Activated naive CD8-positive, alpha-beta T cell treated with anti-CD3 and anti-CD28 coated beads, Interleukin-2, amount 10 ng/mL, durations not matched to agents 7 days and 5 days (primary cell): ENCODE data around the gene DNAJB11. TPM values are rescaled to one million over a fixed set of nuclear protein-coding genes. Genes with fewer than 3 reads are reported as not detected.
"Not testable (repeated sequence)": the region's sequence is repeated elsewhere in the genome, so short reads cannot be mapped to it uniquely, and the experiment has no call there.

Experiments used
- ATAC-seq: fragments of 150-1000 bp; cut with Tn5 transposase; one replicate; pipeline ENCODE4 v1.10.0; 2021; ENCODE audit warnings: low read depth, moderate library complexity
- POLR2A ChIA-PET: fragments of 350-600 bp; sonication (Branson Sonifier 250); formaldehyde crosslinking; loops from one replicate; lab custom pipeline; 2021; ENCODE audit warnings: antibody characterized with exemption; lab: Charles Lee
- DNase-seq: peaks from one replicate; pipeline ENCODE4 v3.0.0; 2021
- H3K27ac Mint-ChIP-seq: one replicate; pipeline ENCODE4 v1.8.0; 2022; ENCODE audit warnings: mild to moderate bottlenecking, mixed read lengths
- H3K27me3 Mint-ChIP-seq: one replicate; pipeline ENCODE4 v1.8.0; 2022; ENCODE audit warnings: mild to moderate bottlenecking, moderate library complexity, mixed read lengths
- H3K36me3 Mint-ChIP-seq: one replicate; pipeline ENCODE4 v1.8.0; 2021; ENCODE audit warnings: mild to moderate bottlenecking, mixed read lengths
- H3K4me1 Mint-ChIP-seq: one replicate; pipeline ENCODE4 v1.8.0; 2021; ENCODE audit warnings: mixed read lengths
- H3K4me3 Mint-ChIP-seq: one replicate; pipeline ENCODE4 v1.8.0; 2022; ENCODE audit warnings: mild to moderate bottlenecking, moderate library complexity, mixed read lengths
- H3K9me3 Mint-ChIP-seq: one replicate; pipeline ENCODE4 v1.8.0; 2021; ENCODE audit warnings: mixed read lengths
- total RNA-seq, 2 experiments: library from RNA; stranded (reverse); gene quantifications; one replicate each; pipeline ENCODE4 v1.2.3, GENCODE V29; 2021

DNAJB11 gene
- total RNA-seq, 2 experiments from 2014 or later, result 37.0 to 41.2 TPM

DNA sequence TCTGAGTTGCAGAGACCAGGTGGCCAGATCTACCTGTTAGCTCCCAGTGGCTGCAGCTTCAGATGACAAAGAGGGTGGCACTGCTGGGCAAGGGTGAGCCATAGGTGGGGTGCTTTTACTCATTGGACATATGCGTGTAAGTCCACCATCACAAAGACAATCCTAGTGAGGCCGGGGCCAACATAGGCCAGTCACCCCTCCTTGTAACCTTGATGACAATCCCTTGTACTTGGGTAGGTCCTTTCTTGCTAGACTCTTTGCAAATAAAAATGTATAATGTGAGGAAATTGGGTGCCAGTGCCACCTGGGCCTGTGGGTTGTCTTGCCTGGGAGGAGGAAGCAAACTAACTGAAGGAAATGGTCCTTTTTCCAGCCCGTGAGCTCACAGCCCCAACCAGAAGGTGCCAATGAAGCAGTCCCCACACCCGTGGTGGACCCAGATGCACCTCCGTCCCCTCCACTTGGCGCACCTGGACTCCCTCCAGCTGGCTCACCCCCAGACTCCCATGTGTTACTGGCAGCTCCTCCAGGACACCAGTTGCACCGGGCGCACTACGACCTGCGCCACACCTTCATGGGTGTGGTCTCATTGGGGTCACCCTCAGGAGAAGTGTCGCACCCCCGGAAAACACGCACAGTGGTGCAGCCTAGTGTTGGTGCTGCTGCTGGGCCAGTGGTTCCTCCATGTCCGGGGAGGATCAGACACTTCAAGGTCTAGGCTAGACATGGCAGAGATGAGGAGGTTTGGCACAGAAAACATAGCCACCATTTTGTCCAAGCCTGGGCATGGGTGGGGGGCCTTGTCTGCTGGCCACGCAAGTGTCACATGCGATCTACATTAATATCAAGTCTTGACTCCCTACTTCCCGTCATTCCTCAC lies 49.9 kb downstream of the DNAJB11 start:
- Mint-ChIP-seq H3K9me3 (no peaks in the 10 kb centered on the region), H3K27me3 (peaks cover 16% of the 10 kb centered on the region), H3K4me1 (peaks cover 11% of the 10 kb centered on the region), H3K4me3 (no peak overlapping the region), H3K36me3 (no peaks in the 10 kb centered on the region), H3K27ac (no peak overlapping the region)
- ATAC-seq, result no peak
- no peak for DNase-seq
- POLR2A ChIA-PET, result no interaction called here

DNA sequence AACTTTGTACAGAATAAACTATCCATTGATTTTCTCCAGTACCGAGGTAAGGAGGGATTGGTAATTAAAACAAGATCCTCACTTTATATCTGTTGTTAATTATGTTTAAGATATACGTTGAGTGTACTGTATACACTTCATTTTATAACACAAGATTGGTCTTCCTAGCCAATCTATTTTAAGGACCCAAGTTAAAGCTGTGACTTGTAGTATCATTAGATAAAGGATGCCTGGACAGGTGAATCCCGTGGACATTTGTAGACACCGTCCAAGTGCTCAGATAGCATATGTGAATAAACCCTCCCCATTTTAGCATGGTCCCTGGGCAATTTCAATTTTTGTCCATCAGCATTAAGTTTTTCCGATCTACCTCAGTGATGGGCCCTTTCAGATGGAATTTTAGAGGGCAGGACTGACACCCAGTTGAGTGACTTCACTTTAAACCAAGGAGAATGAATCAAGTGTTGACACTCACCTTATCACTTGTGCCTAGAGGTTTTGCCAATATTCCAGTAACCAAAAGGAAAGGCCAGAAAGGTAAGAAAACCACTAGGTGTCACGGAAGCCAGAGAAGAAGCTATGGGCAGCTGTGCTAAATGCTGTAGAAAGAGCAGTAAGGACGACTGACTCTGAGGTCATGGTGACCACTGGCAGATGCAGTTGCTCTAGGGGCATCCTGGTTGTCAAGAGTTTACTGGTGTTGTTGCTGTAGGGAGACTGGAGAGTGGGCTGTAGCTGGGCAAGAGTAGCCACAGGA lies 51.6 kb downstream of the DNAJB11 start:
- no peak overlapping the region for H3K27ac Mint-ChIP-seq
- H3K4me3 Mint-ChIP-seq, result no peak overlapping the region
- peaks cover 4% of the 10 kb centered on the region for H3K4me1 Mint-ChIP-seq
- no peaks in the 10 kb centered on the region for H3K9me3 Mint-ChIP-seq
- ATAC-seq (no peak), DNase-seq (no peak)
- peaks cover 15% of the 10 kb centered on the region for H3K27me3 Mint-ChIP-seq
- no peaks in the 10 kb centered on the region for H3K36me3 Mint-ChIP-seq
- POLR2A ChIA-PET, result no interaction called here

DNA sequence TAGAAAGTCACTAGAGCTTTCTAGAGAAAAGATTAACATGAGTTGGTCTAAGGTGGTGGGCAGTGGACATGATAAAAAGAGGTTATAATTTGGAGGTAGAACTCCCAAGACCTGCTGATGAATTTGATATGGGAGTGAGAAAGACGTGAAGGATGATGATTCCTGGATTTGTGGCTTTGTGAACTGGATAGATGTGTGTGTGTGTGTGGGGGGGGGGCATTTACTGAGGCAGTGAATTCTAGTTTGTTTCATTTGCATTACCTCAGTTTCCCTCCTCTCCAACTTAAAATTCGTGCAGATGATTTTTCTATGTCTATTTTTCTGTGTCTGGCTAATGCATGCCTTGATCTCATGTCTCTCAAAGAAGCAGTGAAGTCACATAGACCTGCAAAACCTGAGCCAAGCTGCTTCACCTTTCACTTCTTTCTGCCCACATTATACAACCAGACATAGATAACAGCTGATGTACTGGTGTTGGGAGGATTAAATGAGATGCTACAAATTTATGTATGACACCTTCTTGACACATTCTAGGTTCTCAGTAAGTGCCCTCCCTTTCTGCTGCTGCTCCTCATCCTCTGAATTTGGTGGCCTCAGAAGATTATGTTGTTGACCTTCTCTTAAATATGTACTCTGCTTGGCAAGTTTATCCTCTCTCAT lies 52.3 kb downstream of the DNAJB11 start:
- no peak for ATAC-seq

GRCh38 chr3:186624598-186624997 lies 54.1 kb downstream of the DNAJB11 start:
- POLR2A ChIA-PET, result no interaction called here
- Mint-ChIP-seq H3K9me3 (no peaks in the 10 kb centered on the region), H3K4me3 (no peak overlapping the region), H3K27ac (no peak overlapping the region), H3K4me1 (no peaks in the 10 kb centered on the region), H3K36me3 (no peaks in the 10 kb centered on the region), H3K27me3 (peaks cover 9% of the 10 kb centered on the region)
- DNase-seq (no peak), ATAC-seq (no peak)

More for the DNA sequence above, 52.3 kb downstream of the DNAJB11 start:
- POLR2A ChIA-PET, result no interaction called here
- Mint-ChIP-seq H3K27me3 (peaks cover 13% of the 10 kb centered on the region), H3K27ac (no peak overlapping the region), H3K4me3 (no peak overlapping the region), H3K9me3 (no peaks in the 10 kb centered on the region), H3K36me3 (no peaks in the 10 kb centered on the region), H3K4me1 (no peaks in the 10 kb centered on the region)
- DNase-seq, result no peak

DNA sequence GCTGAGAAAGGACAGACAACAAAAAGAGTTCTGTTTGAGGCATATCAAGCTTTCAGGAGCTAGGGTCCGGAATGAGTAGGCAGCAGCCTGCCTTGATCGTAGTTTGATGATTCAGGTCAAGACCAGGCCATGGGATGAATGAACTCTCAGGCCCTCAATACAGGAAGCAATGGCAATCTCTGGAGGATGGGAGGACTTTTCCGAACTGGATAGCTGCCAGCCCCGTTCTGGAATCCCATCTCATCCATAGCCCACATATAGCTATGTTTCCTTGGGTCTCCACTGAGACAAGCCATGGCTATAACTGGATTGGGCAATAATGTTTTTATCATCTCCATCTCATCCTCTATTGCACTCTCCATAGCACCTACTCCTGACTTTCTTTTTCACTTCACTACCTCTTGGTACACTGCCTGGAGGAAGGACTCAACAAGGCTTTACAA lies 55.1 kb downstream of the DNAJB11 start:
- Mint-ChIP-seq H3K27me3 (peaks cover 15% of the 10 kb centered on the region), H3K27ac (no peak overlapping the region), H3K36me3 (no peaks in the 10 kb centered on the region), H3K4me1 (no peaks in the 10 kb centered on the region), H3K9me3 (no peaks in the 10 kb centered on the region), H3K4me3 (no peak overlapping the region)
- POLR2A ChIA-PET, result no interaction called here
- no peak for ATAC-seq
- no peak for DNase-seq

DNA sequence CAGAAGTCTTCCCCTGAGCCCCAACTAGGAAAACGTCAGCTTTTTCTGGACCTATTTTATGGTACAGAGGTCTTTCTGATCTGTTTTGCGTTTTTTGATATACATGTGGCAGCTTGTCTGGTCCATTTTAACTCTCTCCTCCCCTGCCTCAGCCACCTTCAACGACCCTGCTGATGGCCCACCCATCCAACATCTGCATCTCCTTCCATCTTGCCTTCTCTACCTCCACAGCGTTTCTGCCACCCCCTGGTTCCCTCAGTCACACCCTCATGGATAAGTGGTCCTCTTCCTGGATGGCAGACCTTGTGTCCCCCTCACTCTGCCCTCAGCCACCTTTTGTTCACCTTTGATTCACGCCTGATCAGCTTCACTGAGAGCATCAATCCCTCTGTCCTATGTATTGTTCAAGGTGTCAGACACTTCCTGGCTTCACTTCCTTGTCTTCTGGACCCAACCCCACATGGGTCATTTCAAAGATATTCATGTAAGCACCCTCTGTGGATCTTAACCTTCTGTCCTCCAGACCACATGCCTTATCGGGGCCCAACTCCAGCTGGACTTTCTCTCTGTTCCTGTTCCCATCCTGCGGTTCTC lies 55.8 kb downstream of the DNAJB11 start:
- DNase-seq (no peak), ATAC-seq (no peak)

GRCh38 chr3:186627852-186628414 lies 57.4 kb downstream of the DNAJB11 start:
- no peaks in the 10 kb centered on the region for H3K9me3 Mint-ChIP-seq
- H3K4me3 Mint-ChIP-seq, result no peak overlapping the region
- DNase-seq (no peak), ATAC-seq (no peak)
- H3K27me3 Mint-ChIP-seq, result peaks cover 19% of the 10 kb centered on the region
- no peaks in the 10 kb centered on the region for H3K36me3 Mint-ChIP-seq
- H3K4me1 Mint-ChIP-seq, result no peaks in the 10 kb centered on the region
- H3K27ac Mint-ChIP-seq, result no peak overlapping the region
- POLR2A ChIA-PET, result no interaction called here

More for the DNA sequence above, 55.8 kb downstream of the DNAJB11 start:
- Mint-ChIP-seq H3K36me3 (no peaks in the 10 kb centered on the region), H3K9me3 (no peaks in the 10 kb centered on the region), H3K27ac (no peak overlapping the region), H3K27me3 (peaks cover 19% of the 10 kb centered on the region), H3K4me3 (no peak overlapping the region), H3K4me1 (no peaks in the 10 kb centered on the region)
- POLR2A ChIA-PET, result no interaction called here

- Mint-ChIP-seq H3K36me3 (no peaks in the 10 kb centered on the region), H3K4me3 (no peak overlapping the region), H3K27ac (no peak overlapping the region), H3K4me1 (no peaks in the 10 kb centered on the region), H3K9me3 (no peaks in the 10 kb centered on the region), H3K27me3 (peaks cover 16% of the 10 kb centered on the region)
- POLR2A ChIA-PET, result no interaction called here
- no peak for DNase-seq
- ATAC-seq, result no peak
Observed at GRCh38 chr3:186628756-186629155, 58.2 kb downstream of the DNAJB11 start.

DNA sequence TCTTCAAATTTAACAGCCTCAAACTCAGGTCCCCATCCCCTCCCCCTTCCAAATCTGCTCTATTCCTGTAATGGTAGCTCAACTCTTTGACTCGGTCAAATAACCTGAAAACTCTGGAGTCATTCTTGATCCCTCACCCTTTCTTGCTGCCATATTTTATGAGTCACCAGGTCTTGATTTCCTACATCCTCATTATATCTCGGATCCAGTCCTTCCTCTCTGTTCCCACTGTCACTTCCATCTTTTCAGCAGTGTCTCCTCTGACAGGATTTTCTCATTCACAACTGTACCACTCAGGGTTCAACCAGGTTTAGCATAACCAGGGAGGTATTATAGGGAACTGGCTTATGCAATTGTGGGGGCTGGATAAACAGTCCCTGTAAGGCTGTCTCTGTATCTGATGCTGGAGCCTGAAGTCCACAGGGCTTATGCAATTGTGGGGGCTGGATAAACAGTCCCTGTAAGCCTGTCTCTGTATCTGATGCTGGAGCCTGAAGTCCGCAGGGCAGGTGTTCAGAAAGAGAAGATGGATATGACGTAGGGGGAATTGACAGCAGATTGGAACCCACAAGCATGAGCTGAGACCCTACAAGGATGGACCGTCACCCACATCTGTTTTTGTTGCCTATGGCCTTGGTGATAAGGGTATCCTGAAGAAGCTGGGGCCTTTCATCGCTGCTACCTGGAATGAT lies 60.6 kb downstream of the DNAJB11 start:
- H3K4me1 Mint-ChIP-seq, result no peaks in the 10 kb centered on the region
- POLR2A ChIA-PET, result no interaction called here
- peaks cover 16% of the 10 kb centered on the region for H3K27me3 Mint-ChIP-seq
- no peak overlapping the region for H3K27ac Mint-ChIP-seq
- DNase-seq (no peak), ATAC-seq (no peak)
- H3K36me3 Mint-ChIP-seq, result no peaks in the 10 kb centered on the region
- H3K9me3 Mint-ChIP-seq, result no peaks in the 10 kb centered on the region
- H3K4me3 Mint-ChIP-seq, result no peak overlapping the region

- POLR2A ChIA-PET, result no interaction called here
- no peaks in the 10 kb centered on the region for H3K36me3 Mint-ChIP-seq
- H3K4me1 Mint-ChIP-seq, result no peaks in the 10 kb centered on the region
- no peak overlapping the region for H3K4me3 Mint-ChIP-seq
- peaks cover 10% of the 10 kb centered on the region for H3K27me3 Mint-ChIP-seq
- no peak overlapping the region for H3K27ac Mint-ChIP-seq
- DNase-seq (no peak), ATAC-seq (no peak)
- no peaks in the 10 kb centered on the region for H3K9me3 Mint-ChIP-seq
Observed at GRCh38 chr3:186633481-186633880, 63.0 kb downstream of the DNAJB11 start.

DNA sequence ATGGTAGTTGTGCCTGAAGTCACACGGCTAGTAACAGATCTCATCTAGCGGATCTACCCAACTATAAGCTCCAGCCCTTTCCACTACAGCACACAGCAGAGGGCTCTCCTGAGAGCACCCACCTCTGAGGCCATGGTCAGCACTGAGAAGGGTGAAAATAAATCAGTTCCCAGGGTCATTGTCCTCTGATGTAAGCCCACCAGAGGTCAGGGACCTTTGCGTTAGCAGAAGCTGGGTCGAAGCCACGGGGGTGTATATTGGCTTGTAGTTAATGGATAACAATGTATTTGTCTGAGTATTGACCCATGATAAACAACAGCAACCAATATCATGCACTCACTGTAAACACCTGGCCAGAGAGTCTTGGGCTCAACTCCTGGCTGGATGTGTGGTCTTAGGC lies 63.7 kb downstream of the DNAJB11 start:
- H3K27ac Mint-ChIP-seq, H3K9me3 Mint-ChIP-seq, POLR2A ChIA-PET, ATAC-seq, H3K36me3 Mint-ChIP-seq, H3K4me3 Mint-ChIP-seq, DNase-seq, H3K4me1 Mint-ChIP-seq: not testable (repeated sequence)
- peaks cover 12% of the 10 kb centered on the region for H3K27me3 Mint-ChIP-seq
